GM03348 (cell line): Measurements from ENCODE around the gene ANKRD18A.

Source experiments
- DNase-seq: peaks from one replicate; pipeline ENCODE4 v3.0.0; 2012; ENCODE audit warnings: low spot score

The ANKRD18A gene

GRCh38 chr9:38529317-38529716, 91.1 kb downstream of the ANKRD18A start:
- DNase-seq: no peak

DNA sequence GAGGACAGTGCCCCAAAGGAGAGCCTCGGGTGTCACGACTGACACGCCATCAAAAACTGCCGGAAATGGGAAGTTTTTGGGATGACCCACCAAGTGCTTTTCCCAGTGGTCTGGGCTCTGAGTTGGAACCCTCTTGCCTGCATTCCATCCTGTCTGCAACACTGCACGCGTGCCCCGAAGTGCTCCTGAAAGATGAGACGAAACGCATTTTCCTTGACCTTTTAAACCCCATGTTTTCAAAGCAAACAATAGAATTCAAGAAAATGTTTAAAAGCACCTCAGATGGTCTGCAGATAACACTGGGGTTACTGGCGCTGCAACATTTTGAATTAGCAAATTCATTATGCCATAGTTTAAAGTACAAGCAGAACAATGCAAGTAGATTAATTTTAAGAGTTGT, 92.9 kb downstream of the ANKRD18A start:
- no peak for DNase-seq

- DNase-seq: no peak
These were observed 93.8 kb downstream of the ANKRD18A start for GRCh38 chr9:38526591-38526990.

GRCh38 chr9:38523121-38523520, 97.3 kb downstream of the ANKRD18A start:
- DNase-seq: no peak

- no peak for DNase-seq
These were observed 98.6 kb downstream of the ANKRD18A start for GRCh38 chr9:38521762-38522161.
